ENCODE data around the gene KIF17. TPM values are rescaled to one million over a fixed set of nuclear protein-coding genes. Genes with fewer than 3 reads are reported as not detected.

KIF17 gene
- total and polyA plus RNA-seq, 2 of the 8 experiments (the other 6 are each of a cell fraction or from before 2014, with no cell fraction given) = 6.9 to 10.4 TPM

DNA sequence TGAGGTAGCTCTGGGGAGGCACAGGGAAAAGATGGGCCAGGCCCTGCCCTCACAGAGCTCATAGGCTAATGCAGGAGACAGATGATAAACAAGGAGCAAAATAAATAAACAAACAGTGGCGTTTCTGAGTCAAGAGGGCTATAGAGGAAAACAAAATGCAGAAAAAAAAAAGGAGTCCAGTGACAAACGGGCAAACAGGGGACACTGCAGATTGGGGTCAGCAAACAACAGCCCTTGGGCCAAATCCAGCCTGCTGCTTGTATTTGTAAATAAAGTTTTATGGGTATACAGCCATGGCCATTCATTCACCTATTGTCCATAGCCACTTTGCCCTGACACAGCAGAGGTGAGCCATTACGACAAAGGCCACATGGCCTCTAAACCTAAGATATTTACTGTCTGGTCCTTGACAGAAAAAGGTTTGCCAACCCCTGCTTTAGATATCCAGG is 103.7 kb downstream of the KIF17 start:
- Histone ChIP-seq H3K9me3 (ENCODE audit: insufficient read depth in 2 of 2, low read depth in 1 of 2, low read length in 1 of 2) (no peaks in the 10 kb centered on the region), H3K27me3 (replicated peaks in 1 of 4; ENCODE audit: control insufficient read depth in 3 of 4, extremely low read depth in 1 of 4, insufficient read depth in 3 of 4, low read length in 3 of 4) (no peaks in the 10 kb centered on the region), H3K56ac (replicated peaks; ENCODE audit: insufficient read length, low read depth, low read length) (no peak overlapping the region), H3K36me3 (ENCODE audit: control insufficient read depth in 2 of 4, insufficient read depth in 4 of 4, low read length in 3 of 4) (no peaks in the 10 kb centered on the region), H3K4me2 (ENCODE audit: insufficient read depth in 1 of 2, low read depth in 2 of 2, low read length in 2 of 2) (no peak overlapping the region), H4K91ac (replicated peaks; ENCODE audit: insufficient read length, low read length) (no peak overlapping the region), H3K4ac (replicated peaks; ENCODE audit: insufficient read length, low read depth, low read length) (no peak overlapping the region), H3K27ac (ENCODE audit: low read depth, low read length) (no peak overlapping the region), H2BK20ac (ENCODE audit: low read length) (peak overlapping the region; percentile 17; the same call in 1 of the 2 replicates), H2BK12ac (ENCODE audit: low read depth, low read length) (peak overlapping the region; percentile 87; the same call in 1 of the 2 replicates), H2BK5ac (ENCODE audit: low read depth, low read length) (0 out of 2 replicates have a peak overlapping the region, but pooled peaks have one; percentile 40), H4K20me1 (replicated peaks in 1 of 2; ENCODE audit: control insufficient read depth in 1 of 2, insufficient read depth in 2 of 2, low read length in 2 of 2) (no peaks in the 10 kb centered on the region), H4K5ac (ENCODE audit: insufficient read length, low read depth, low read length) (no peak overlapping the region), H2AFZ (ENCODE audit: low read length) (no peak overlapping the region), H3K9ac (replicated peaks in 1 of 4; ENCODE audit: extremely low read depth in 1 of 4, low read depth in 3 of 4, low read length in 3 of 4) (no peak overlapping the region), H3K14ac (ENCODE audit: insufficient read length) (no peak overlapping the region), H3K4me1 (replicated peaks in 1 of 4; ENCODE audit: control insufficient read depth in 3 of 4, insufficient read depth in 4 of 4, low read length in 3 of 4) (peaks cover 0 to 5% (median 4%) of the 10 kb centered on the region in 4 experiments; a peak in 4 of 7 replicates), H3K23ac (ENCODE audit: insufficient read length) (no peak overlapping the region), H2BK15ac (ENCODE audit: low read length) (no peak overlapping the region), H2AK5ac (ENCODE audit: low read depth, low read length) (no peak overlapping the region), H3K79me2 (ENCODE audit: control insufficient read depth in 1 of 2, insufficient read depth in 2 of 2, low read length in 2 of 2) (no peaks in the 10 kb centered on the region), H3K79me1 (ENCODE audit: low read depth, low read length) (no peaks in the 10 kb centered on the region), H2BK120ac (replicated peaks; ENCODE audit: low read depth, low read length) (no peak overlapping the region), H4K8ac (ENCODE audit: extremely low read depth, insufficient read depth, low read length) (no peak overlapping the region), H3K18ac (ENCODE audit: extremely low read depth, low read length) (peak overlapping the region; percentile 5; the same call in 1 of the 2 replicates), H3K4me3 (ENCODE audit: extremely low read depth in 1 of 4, insufficient read depth in 2 of 4, low read depth in 3 of 4, low read length in 4 of 4) (no peak overlapping the region), H3K23me2 (ENCODE audit: low read depth, low read length) (no peaks in the 10 kb centered on the region)
- FAIRE-seq (no peak), DNase-seq (ENCODE audit: low read depth in 1 of 2, low spot score in 2 of 2) (no peak)
- ChIA-PET CTCF (ENCODE audit: partially characterized antibody) (interaction anchor here (0.8 kb wide), 1 partner anchor 28 kb away, joined by 4 read pairs; no protein-coding TSS in a partner anchor), POLR2A (ENCODE audit: partially characterized antibody) (interaction anchor here (1.4 to 1.6 kb wide), 2 partner anchors 12 to 18 kb away, joined by 3 read pairs; partner anchors contain the start of gene PINK1)
- 80% methylated on average over 3 of the region's 3 CpGs; no CpG with 5 or more reads in 1 of the 2 experiments for WGBS, 2 experiments (ENCODE audit: extremely low coverage in 1 of 2, insufficient coverage in 1 of 2, insufficient read length in 1 of 2, insufficient replicate concordance in 2 of 2, low coverage in 1 of 2, low lambda C conversion rate in 2 of 2, missing lambda C conversion rate in 1 of 2)
- TF ChIP-seq, protein P1, sequence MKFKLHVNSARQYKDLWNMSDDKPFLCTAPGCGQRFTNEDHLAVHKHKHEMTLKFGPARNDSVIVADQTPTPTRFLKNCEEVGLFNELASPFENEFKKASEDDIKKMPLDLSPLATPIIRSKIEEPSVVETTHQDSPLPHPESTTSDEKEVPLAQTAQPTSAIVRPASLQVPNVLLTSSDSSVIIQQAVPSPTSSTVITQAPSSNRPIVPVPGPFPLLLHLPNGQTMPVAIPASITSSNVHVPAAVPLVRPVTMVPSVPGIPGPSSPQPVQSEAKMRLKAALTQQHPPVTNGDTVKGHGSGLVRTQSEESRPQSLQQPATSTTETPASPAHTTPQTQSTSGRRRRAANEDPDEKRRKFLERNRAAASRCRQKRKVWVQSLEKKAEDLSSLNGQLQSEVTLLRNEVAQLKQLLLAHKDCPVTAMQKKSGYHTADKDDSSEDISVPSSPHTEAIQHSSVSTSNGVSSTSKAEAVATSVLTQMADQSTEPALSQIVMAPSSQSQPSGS (IDR thresholded peaks at IDR 0.05; ENCODE audit: low read length) = no peak
